GM21529 (cell line): ENCODE measurements around the gene AGRP.

Experiments
- ATAC-seq: cut with Tn5 transposase; IDR thresholded peaks from one replicate; pipeline ENCODE4 v1.9.1; 2021; ENCODE audit not compliant: unreplicated experiment

Gene AGRP

GRCh38 chr16:67463691-67464090, 19.7 kb downstream of the AGRP start:
- ATAC-seq = no peak

GRCh38 chr16:67463059-67463458, 20.3 kb downstream of the AGRP start:
- no peak for ATAC-seq

GRCh38 chr16:67462279-67462655, 21.1 kb downstream of the AGRP start:
- ATAC-seq = no peak

DNA sequence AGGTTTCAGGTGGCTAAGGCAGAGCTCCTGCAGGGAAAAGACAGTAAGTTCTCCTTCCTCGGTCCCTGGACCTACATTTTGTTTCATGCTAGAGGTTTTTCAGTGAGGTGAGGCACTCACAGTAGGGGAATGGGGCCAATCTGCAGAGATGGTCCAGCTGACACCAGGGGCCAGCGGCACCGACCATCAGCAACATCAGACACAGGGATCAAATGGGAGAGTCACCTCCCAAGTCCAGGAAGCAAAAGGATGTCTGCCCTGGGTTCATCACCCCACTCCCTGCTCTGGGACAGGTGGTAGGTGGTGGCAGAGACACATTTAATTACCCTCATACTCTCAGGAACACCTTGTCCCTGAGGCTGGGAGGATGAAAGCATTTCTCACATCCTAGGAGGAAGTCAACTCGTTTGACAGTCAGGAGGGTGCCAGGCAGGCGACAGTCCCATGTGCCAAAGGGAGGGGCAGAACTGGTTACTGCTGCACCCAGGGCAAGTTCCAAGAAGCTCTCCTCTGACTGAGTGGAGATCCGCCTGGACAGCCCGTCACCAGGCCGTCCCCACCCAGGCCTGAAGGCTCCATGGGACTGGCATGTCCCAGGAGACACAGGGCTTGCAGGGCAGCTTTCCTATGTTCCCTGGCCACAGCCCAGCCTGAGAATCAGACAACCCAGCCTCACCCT, 21.6 kb downstream of the AGRP start:
- ATAC-seq = no peak

DNA sequence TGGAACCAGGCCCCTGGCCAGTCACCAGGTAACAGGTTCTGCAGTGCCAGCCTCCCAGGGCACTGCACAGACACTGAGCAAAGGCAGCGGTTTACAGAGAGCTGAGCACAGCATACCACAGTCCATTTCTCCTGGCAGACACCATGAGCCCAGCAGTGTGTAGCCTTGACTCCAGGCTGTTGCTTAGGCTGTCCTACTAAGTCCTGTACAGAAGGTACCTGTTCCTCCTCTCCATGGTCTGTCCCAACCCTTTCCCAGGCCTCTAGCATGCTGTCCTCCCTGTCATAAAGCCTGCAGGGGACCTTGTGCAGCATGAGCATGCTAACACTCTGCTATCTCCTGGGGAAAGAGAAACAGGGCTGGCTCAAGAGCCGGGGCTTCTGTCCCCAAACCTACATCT, 22.4 kb downstream of the AGRP start:
- ATAC-seq = no peak

- no peak for ATAC-seq
Measured at GRCh38 chr16:67460168-67460567, 23.2 kb downstream of the AGRP start.

DNA sequence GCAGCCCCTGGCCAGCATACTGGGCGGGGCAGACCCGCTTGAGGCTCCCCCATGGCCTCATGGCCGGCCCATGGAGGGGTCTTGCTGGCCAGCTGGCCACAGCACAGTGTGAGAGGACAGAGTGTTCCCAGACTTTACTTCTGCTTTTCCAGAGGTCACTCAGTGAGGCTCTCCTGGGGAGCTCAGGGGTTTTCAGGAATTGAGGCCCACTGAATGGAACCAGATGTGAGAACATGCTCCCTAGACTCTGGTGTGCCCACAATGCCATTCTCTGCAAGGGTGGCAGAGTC, 23.5 kb downstream of the AGRP start:
- no peak for ATAC-seq

- ATAC-seq = no peak
Measured at GRCh38 chr16:67459066-67459860, 24.1 kb downstream of the AGRP start.

GRCh38 chr16:67458121-67458641, 25.2 kb downstream of the AGRP start:
- ATAC-seq = no peak

DNA sequence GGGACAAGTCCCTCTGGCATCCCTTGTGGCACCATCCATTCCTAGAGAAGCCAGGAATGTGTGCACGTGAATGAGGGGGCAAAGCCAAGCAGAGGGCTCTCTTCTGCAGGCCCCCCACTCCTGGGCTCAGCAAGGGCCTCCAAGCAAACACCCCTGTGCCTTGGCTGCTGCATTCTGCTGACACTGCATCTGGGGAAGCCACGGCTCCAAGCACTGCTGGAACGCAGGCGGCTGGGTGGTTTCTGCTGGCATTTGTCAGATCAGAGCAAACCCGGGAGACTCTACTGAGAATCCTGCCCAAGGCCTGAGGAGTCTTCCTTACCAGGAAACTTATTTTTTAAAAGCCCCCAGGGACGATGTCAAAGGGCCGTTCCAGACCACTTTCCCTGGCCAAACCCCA, 25.7 kb downstream of the AGRP start:
- no peak for ATAC-seq

DNA sequence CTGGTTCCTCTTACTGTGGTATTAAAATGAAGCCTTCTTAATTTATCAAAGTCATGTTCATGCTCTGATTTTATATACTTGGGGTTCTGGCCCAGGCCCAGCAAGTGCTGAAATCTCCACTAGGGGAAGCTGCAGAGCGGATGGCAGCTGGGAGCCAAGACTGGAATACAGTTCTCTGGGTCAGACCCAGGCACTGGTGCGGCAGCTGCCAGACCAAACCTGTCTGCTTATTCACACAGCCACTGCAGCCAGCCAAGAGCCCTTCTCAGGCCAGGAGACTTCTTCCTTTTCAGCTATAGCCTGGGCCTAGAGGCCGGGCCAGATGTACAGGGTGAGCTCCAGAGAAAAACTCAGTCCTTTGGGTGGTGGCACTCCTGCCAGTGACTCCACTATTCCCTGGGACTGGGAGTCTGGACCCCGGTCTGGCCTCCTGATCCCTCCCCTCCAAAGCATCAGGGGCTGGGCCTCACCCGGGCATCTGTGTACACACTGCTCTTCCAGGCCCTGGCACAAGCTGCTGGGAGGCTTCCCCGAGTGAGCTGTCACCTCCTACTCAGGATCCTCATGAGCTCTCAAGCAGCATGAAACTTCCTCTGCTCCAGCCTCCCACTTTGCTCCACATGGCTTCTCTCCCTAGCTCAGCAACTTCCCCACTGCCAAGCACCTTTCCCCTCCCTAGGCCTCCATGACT, 26.8 kb downstream of the AGRP start:
- no peak for ATAC-seq

GRCh38 chr16:67454852-67455251, 28.5 kb downstream of the AGRP start:
- ATAC-seq = no peak

- ATAC-seq = no peak
Measured at GRCh38 chr16:67454104-67454503, 29.2 kb downstream of the AGRP start.

- ATAC-seq = no peak
Measured at GRCh38 chr16:67451704-67452435, 31.5 kb downstream of the AGRP start.

- no peak for ATAC-seq
Measured at GRCh38 chr16:67451061-67451703, 32.2 kb downstream of the AGRP start.

DNA sequence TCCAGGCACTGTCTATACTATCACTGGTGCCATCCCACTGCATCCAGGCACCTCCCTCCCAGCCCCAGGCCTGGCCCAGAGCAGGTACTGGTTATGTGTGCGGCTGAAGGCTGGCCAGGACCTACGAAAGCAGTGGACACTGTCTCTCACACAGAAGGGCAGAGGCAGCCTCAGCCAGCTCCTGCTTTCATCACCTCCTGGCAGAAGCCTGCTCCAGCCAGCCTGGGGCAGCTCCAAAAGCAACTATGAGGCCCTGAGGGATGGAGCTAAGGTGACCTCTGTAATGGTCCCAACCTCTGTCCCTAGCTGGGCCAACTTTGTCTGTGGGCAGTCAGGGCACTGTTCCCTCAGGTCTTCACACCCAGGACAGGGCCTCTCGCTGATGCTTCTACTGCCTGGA, 33.6 kb downstream of the AGRP start:
- no peak for ATAC-seq

DNA sequence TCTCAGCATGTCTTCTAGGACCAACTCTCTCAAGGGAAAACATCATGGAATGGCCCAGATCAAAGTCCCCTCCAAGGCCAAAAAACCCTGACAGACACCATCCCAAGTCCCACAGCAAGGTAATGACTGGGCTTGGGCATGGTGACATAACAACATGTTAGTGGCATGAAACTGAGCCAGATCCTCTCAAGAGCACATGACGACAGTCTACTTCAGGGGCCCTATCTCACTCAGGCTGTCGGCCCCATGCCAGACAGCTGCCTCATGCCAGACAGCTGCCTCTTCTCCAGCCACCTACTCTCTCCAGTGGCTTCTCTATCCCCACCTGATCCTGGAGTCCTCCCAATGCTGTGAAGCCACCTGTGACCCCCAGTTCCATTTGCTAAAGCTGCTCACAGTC, 34.0 kb downstream of the AGRP start:
- no peak for ATAC-seq

GRCh38 chr16:67448580-67448979, 34.8 kb downstream of the AGRP start:
- ATAC-seq = no peak

- ATAC-seq = no peak
Measured at GRCh38 chr16:67447508-67448076, 35.8 kb downstream of the AGRP start.

DNA sequence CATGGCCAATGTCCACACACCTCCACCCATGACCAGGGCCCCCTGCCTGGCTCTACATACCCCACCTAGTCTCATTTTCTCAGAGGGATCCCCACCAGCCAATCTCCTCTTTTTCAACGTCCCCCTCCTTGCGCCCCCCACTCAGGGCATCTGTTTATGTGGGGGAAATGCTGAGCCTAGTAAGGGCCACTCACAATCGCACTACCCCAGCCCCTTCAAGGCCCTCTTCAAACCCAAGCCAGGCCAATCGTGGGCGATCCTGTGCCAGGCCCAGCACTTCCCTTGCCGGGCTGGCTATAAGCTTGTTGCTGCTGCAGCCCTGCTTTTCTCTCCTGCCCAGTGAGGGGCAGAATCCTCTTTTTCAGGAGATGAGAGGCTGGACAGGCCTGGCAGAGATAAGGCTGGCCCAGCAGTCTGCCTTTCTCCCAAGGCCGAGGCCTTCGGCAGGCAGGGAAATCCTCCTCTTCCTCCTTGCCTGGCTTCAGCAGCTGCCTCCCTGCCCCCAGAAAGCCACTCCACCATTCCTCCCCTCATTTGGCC, 36.3 kb downstream of the AGRP start:
- no peak for ATAC-seq
